Esophagus squamous epithelium (tissue), 5 donors: Measurements from ENCODE around the gene LMF1. TPM values are rescaled to one million over a fixed set of nuclear protein-coding genes. Genes with fewer than 3 reads are reported as not detected.

ENCODE experiments used
- DNase-seq: peaks from one replicate; lab custom pipeline; 2025; lab: John Stamatoyannopoulos, UW
- H3K27ac ChIP-seq, 4 donors: fragments of 200-600 bp; sonication (generic); one replicate each; pipeline ENCODE4 v1.5.1; 2016 to 2019; ENCODE audit warnings: mild to moderate bottlenecking in 1 of 4
- H3K27me3 ChIP-seq, 4 donors: fragments of 200-600 bp; sonication (generic); 1 replicate in 3 of 4; 2 replicates in 1 of 4; pipeline versions ENCODE4 v1.5.1 to v1.6.0; 2017 to 2021; ENCODE audit warnings: antibody characterized with exemption in 1 of 4
- H3K36me3 ChIP-seq, 3 donors: fragments of 200-600 bp; sonication (generic); one replicate each; pipeline ENCODE4 v1.5.1; 2016 to 2019
- H3K4me1 ChIP-seq, 3 donors: fragments of 200-600 bp; sonication (generic); one replicate each; pipeline ENCODE4 v1.5.1; 2017 to 2019
- H3K4me3 ChIP-seq, 4 donors: fragments of 200-600 bp; sonication (generic); 1 replicate in 3 of 4; 2 replicates in 1 of 4; pipeline ENCODE4 v1.5.1; 2016 to 2019; ENCODE audit warnings: mild to moderate bottlenecking in 2 of 4, moderate library complexity in 1 of 4
- H3K9me3 ChIP-seq, 3 donors: fragments of 200-600 bp; sonication (generic); one replicate each; pipeline ENCODE4 v1.5.1; 2016 to 2019
- POLR2A ChIP-seq, 4 donors: fragments of 450-650 bp; IDR thresholded peaks; one replicate each; pipeline ENCODE4 v1.6.1; 2017; ENCODE audit warnings: antibody characterized with exemption in 4 of 4, mild to moderate bottlenecking in 4 of 4, moderate library complexity in 3 of 4
- WGBS, 2 donors: methylation state at CpG; one replicate each; pipeline ENCODE4 v1.1.5; 2018; 5-methylcytosine and 5-hydroxymethylcytosine counted together
- intact Hi-C: fragments of 100-400 bp; cut with DNase I; formaldehyde crosslinking; loops from one replicate; pipeline ENCODE4 v1.15.0; 2022
- total RNA-seq, 4 donors: library from RNA; depleted of rRNA; stranded (reverse); fragments of >200 nt; gene quantifications; one replicate each; pipeline ENCODE4 v1.1.0, GENCODE V29; 2016
- TF ChIP-seq, protein P1 (sequence below), 6 experiments: fragments of 450-650 bp in 4 of 6; fragments of 200-600 bp in 2 of 6; sonication (generic) in 2 of 6; IDR thresholded peaks; one replicate each; pipeline ENCODE4 v1.5.1; 2016 to 2019; ENCODE audit warnings: antibody characterized with exemption in 6 of 6, mild to moderate bottlenecking in 4 of 6, moderate library complexity in 4 of 6
- donor health status: DM: yes; HTN: yes; CAD: no.

The LMF1 gene
- total RNA-seq, 4 donors from 2014 or later = 13.3 to 34.4 (median 23.8) TPM

DNA sequence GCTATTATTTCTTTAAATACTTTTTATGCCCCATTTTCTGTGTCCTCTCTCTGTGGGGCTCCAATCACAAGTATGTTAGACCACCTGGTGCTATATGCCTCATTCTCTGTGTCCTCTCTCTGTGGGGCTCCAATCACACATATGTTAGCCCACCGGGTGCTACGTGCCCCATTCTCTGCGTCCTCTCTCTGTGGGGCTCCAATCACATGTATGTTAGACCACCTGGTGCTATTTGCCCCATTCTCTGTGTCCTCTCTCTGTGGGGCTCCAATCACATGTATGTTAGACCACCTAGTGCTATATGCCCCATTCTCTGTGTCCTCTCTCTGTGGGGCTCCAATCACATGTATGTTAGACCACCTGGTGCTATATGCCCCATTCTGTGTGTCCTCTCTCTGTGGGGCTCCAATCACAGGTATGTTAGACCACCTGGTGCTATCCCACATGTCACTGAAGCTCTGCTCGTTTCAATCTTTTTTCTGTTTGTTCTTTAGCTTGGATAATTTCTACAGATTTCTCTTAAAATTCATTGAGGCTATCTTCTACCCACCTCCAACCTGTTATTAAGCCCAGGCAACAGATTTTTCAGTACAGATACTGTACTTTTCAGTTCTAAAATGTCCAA, 28.2 kb downstream of the LMF1 start:
- TF ChIP-seq, protein P1, sequence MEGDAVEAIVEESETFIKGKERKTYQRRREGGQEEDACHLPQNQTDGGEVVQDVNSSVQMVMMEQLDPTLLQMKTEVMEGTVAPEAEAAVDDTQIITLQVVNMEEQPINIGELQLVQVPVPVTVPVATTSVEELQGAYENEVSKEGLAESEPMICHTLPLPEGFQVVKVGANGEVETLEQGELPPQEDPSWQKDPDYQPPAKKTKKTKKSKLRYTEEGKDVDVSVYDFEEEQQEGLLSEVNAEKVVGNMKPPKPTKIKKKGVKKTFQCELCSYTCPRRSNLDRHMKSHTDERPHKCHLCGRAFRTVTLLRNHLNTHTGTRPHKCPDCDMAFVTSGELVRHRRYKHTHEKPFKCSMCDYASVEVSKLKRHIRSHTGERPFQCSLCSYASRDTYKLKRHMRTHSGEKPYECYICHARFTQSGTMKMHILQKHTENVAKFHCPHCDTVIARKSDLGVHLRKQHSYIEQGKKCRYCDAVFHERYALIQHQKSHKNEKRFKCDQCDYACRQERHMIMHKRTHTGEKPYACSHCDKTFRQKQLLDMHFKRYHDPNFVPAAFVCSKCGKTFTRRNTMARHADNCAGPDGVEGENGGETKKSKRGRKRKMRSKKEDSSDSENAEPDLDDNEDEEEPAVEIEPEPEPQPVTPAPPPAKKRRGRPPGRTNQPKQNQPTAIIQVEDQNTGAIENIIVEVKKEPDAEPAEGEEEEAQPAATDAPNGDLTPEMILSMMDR (IDR thresholded peaks at IDR 0.05) = no peak
- no peak for TF ChIP-seq POLR2A (IDR thresholded peaks at IDR 0.05)
- Histone ChIP-seq H3K36me3 (peaks cover 0 to 80% (median 0%) of the 10 kb centered on the region in 3 donors), H3K27ac (no peak overlapping the region), H3K4me3 (no peak overlapping the region), H3K4me1 (no peaks in the 10 kb centered on the region), H3K9me3 (peaks cover 0 to 20% (median 16%) of the 10 kb centered on the region in 3 donors), H3K27me3 (no peaks in the 10 kb centered on the region)
- no peak for DNase-seq
- intact Hi-C loops = no loop called here
- 84 to 90% methylated on average over 4 of the region's 4 CpGs for WGBS, 2 donors

DNA sequence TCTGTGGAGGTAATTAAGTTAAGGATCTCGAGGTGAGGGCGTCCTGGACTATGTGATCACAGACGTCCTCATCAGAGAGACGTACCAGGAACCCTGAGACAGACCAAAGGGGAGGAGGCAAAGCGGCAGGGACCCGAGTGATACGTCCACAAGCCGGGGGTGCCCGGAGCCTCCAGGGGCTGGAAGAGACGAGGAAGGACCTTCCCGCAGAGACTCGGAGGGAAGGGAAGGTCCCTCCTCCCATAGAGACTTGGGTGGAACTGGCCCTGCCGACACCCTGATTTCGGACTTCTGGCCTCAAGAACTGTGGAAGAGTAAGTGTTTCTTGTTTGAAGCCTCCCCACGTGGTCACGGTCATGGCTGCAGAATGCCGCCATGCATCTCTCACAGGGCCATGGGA, 30.8 kb downstream of the LMF1 start:
- Histone ChIP-seq H3K36me3 (peaks cover 0 to 68% (median 0%) of the 10 kb centered on the region in 3 donors), H3K4me1 (no peaks in the 10 kb centered on the region), H3K27me3 (no peaks in the 10 kb centered on the region), H3K9me3 (peaks cover 0 to 20% (median 16%) of the 10 kb centered on the region in 3 donors), H3K4me3 (no peak overlapping the region), H3K27ac (no peak overlapping the region)
- 89 to 95% methylated on average over 11 to 12 of the region's 17 CpGs for WGBS, 2 donors
- DNase-seq = no peak
- intact Hi-C loops = no loop called here
- no peak for TF ChIP-seq POLR2A (IDR thresholded peaks at IDR 0.05)
- TF ChIP-seq, protein P1 (IDR thresholded peaks at IDR 0.05) = no peak

DNA sequence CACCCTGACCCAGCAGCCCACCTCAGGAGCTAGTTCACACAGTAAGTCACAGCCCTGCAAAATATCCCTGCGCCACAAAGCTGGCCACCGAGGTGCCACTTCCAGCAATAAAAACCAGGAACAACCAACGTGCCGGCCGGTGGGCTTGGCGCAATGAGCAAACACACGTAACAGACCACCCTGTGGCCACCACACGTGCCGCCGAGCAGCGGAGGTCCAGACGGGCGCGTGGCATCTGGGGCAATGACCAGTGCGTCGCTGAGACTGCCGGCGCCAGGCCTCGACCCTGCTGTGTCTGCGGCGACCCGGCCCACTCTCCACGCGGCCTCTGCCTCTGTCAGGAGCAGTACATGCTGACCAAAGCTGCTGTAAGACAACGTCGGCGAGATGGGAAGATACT, 31.5 kb downstream of the LMF1 start:
- TF ChIP-seq, protein P1 (IDR thresholded peaks at IDR 0.05) = no peak
- no peak for TF ChIP-seq POLR2A (IDR thresholded peaks at IDR 0.05)
- Histone ChIP-seq H3K27me3 (no peaks in the 10 kb centered on the region), H3K9me3 (peaks cover 0 to 20% (median 16%) of the 10 kb centered on the region in 3 donors), H3K4me1 (no peaks in the 10 kb centered on the region), H3K36me3 (peaks cover 0 to 62% (median 0%) of the 10 kb centered on the region in 3 donors), H3K27ac (no peak overlapping the region), H3K4me3 (no peak overlapping the region)
- DNase-seq = no peak
- WGBS, 2 donors = 94 to 97% methylated on average over 6 to 14 of the region's 27 CpGs
- intact Hi-C loops = no loop called here

DNA sequence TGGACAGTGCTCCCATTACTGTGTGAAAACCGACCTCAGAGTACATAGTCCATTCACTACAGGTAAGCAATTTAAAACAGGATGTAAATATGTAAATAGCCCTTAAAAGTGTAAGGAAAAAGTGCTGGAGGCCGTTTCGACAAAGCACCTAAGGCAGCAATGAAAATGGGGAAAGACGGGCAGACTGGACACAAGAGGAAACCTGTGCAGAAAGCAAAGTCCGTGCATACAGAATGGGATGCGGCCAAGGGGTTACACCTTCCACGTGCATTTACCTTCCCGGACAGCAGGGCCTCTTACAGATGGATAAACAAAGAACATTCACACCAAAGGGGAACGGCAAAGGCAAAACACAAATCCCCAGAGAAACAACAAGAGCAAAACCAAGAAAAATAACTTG, 32.0 kb downstream of the LMF1 start:
- Histone ChIP-seq H3K4me3 (no peak overlapping the region), H3K27me3 (no peaks in the 10 kb centered on the region), H3K4me1 (no peaks in the 10 kb centered on the region), H3K9me3 (peaks cover 0 to 20% (median 16%) of the 10 kb centered on the region in 3 donors), H3K36me3 (peaks cover 0 to 61% (median 0%) of the 10 kb centered on the region in 3 donors), H3K27ac (no peak overlapping the region)
- no peak for TF ChIP-seq POLR2A (IDR thresholded peaks at IDR 0.05)
- TF ChIP-seq, protein P1 (IDR thresholded peaks at IDR 0.05) = no peak
- DNase-seq = no peak
- intact Hi-C loops = no loop called here
- WGBS, 2 donors = 85 to 87% methylated on average over 9 of the region's 9 CpGs

DNA sequence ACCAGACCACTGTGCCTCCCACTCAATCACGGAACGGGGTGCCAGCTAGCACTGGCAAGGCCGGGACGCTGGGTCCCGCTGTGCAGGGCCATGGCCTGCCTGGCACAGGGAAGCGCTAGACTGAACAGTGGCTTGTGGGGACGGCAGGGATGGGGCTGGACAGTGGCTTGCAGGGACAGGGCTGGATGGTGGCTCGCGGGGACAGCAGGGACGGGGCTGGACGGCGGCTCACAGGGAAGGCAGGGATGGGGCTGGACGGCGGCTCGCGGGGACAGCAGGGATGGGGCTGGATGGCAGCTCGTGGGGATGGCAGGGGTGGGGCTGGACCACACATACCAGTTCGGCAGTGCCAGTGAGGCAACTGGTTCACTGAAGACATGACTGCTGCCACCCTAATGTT, 32.6 kb downstream of the LMF1 start:
- Histone ChIP-seq H3K4me1 (no peaks in the 10 kb centered on the region), H3K27ac (no peak overlapping the region), H3K9me3 (peaks cover 0 to 20% (median 16%) of the 10 kb centered on the region in 3 donors), H3K36me3 (peaks cover 0 to 65% (median 0%) of the 10 kb centered on the region in 3 donors), H3K27me3 (no peaks in the 10 kb centered on the region), H3K4me3 (no peak overlapping the region)
- WGBS, 2 donors = 86 to 93% methylated on average over 14 to 17 of the region's 18 CpGs
- intact Hi-C loops = no loop called here
- TF ChIP-seq, protein P1 (IDR thresholded peaks at IDR 0.05) = no peak
- no peak for TF ChIP-seq POLR2A (IDR thresholded peaks at IDR 0.05)
- no peak for DNase-seq
